Thoracic aorta (tissue), 2 donors: ENCODE measurements around the gene NPAS1. TPM values are rescaled to one million over a fixed set of nuclear protein-coding genes. Genes with fewer than 3 reads are reported as not detected.
A peak's percentile ranks its signal among the peaks of the same experiment; 100 is the strongest.
"Not testable (repeated sequence)": the region's sequence is repeated elsewhere in the genome, so short reads cannot be mapped to it uniquely, and the experiment has no call there.

Experiments used
- ATAC-seq: fragments of 150-250 bp; one replicate; pipeline ENCODE4 v1.8.0; 2017; ENCODE audit warnings: low read depth; ENCODE audit not compliant: insufficient number of reproducible peaks, low FRiP score
- DNase-seq: peaks from one replicate; pipeline ENCODE4 v3.0.0-alpha.2; 2020; ENCODE audit warnings: low spot score
- H3K27ac ChIP-seq, 2 donors: fragments of 200-600 bp; sonication (generic); 1 replicate in 1 of 2; 2 replicates in 1 of 2; pipeline ENCODE4 v1.5.1; 2016; ENCODE audit warnings: mild to moderate bottlenecking in 2 of 2, moderate library complexity in 2 of 2
- H3K27me3 ChIP-seq: fragments of 200-600 bp; sonication (generic); replicated peaks from 2 replicates; pipeline ENCODE4 v1.6.0; 2016; ENCODE audit warnings: mild to moderate bottlenecking; ENCODE audit not compliant: insufficient read depth
- H3K36me3 ChIP-seq: fragments of 200-600 bp; sonication (generic); one replicate; pipeline ENCODE4 v1.5.1; 2016
- H3K4me1 ChIP-seq, 2 donors: fragments of 200-600 bp; sonication (generic); 1 replicate in 1 of 2; 2 replicates in 1 of 2; pipeline versions ENCODE4 v1.5.1 to v1.6.0; 2016; ENCODE audit warnings: low read depth in 2 of 2, mild to moderate bottlenecking in 1 of 2; ENCODE audit not compliant: control insufficient read depth in 1 of 2
- H3K4me3 ChIP-seq: fragments of 200-600 bp; sonication (generic); 2 replicates; pipeline ENCODE4 v1.5.1; 2016; ENCODE audit warnings: mild to moderate bottlenecking
- H3K9me3 ChIP-seq: fragments of 200-600 bp; sonication (generic); 2 replicates; pipeline ENCODE4 v1.5.1; 2016
- CTCF ChIP-seq: fragments of 200-600 bp; sonication (generic); IDR thresholded peaks from one replicate; pipeline ENCODE4 v1.5.1; 2019; ENCODE audit warnings: antibody characterized with exemption
- total RNA-seq, 2 donors: library from RNA; depleted of rRNA; stranded (reverse); fragments of >200 nt; gene quantifications; one replicate each; pipeline versions ENCODE4 v1.1.0 to v1.2.3, GENCODE V29; 2016

Gene NPAS1
- total RNA-seq, 2 donors from 2014 or later = 0.68 to 1.3 TPM

DNA sequence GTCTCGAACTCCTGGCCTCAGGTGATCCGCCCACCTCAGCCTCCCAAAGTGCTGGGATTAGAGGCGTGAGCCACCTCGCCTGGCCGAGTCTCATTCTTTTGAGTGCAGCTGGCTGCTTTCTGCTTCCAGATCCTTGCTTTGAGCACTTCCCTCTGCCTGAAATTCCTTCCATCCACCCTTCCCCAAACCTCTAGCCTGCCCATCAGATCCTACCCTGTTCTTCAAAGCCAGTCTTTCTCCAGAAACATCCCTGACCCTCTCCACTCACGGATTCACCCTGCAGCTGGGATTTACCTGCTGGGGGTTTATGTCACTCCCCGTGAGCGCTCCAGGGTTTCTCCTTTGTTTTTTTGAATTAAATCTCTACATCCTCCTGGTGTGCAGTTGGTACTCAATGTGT is 13.1 kb upstream of the NPAS1 start:
- peaks cover 0 to 6% of the 10 kb centered on the region in 2 donors for H3K4me1 ChIP-seq
- DNase-seq (no peak), ATAC-seq (no peak)
- no peak overlapping the region for H3K27ac ChIP-seq
- H3K27me3 ChIP-seq = no peaks in the 10 kb centered on the region
- no peak overlapping the region for H3K4me3 ChIP-seq
- TF ChIP-seq CTCF = no peak
- no peaks in the 10 kb centered on the region for H3K36me3 ChIP-seq
- H3K9me3 ChIP-seq = no peaks in the 10 kb centered on the region

GRCh38 chr19:47010549-47010948 is 9.1 kb upstream of the NPAS1 start:
- not testable (repeated sequence) for H3K9me3 ChIP-seq, H3K4me1 ChIP-seq, DNase-seq, H3K27me3 ChIP-seq, H3K4me3 ChIP-seq, H3K27ac ChIP-seq, ATAC-seq, H3K36me3 ChIP-seq

DNA sequence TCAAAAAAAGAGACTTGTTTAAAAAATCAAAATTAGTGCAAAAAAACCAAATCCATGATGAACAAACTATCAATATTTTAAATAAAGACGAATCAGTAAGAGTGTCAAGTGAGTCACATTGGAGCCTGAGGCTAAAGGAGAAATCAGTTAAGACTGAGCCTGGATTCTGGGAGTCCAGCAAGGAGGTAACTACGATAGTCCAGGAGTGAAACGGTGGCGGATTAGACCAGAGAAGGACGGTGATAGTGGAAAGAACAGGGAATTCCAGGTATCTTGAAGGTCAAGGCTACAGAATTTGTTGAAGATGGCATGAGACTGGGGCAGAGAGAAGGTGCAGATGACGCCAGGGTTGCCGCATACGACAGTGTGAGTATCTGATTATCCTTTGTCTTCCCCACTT is 7.0 kb upstream of the NPAS1 start:
- no peak for ATAC-seq

GRCh38 chr19:47013041-47013517 is 6.6 kb upstream of the NPAS1 start:
- DNase-seq = no peak
- Histone ChIP-seq H3K27me3 (no peaks in the 10 kb centered on the region), H3K36me3 (no peaks in the 10 kb centered on the region), H3K4me1 (peaks cover 0 to 3% of the 10 kb centered on the region in 2 donors), H3K9me3 (no peaks in the 10 kb centered on the region), H3K4me3 (no peak overlapping the region), H3K27ac (no peak overlapping the region)
- TF ChIP-seq CTCF = peak; percentile 99
- ATAC-seq = peak; percentile 74

More for the DNA sequence above, 7.0 kb upstream of the NPAS1 start:
- TF ChIP-seq CTCF = no peak
- H3K36me3 ChIP-seq = no peaks in the 10 kb centered on the region
- DNase-seq = no peak
- no peaks in the 10 kb centered on the region for H3K9me3 ChIP-seq
- no peak overlapping the region for H3K27ac ChIP-seq
- no peaks in the 10 kb centered on the region for H3K27me3 ChIP-seq
- peaks cover 0 to 3% of the 10 kb centered on the region in 2 donors for H3K4me1 ChIP-seq
- H3K4me3 ChIP-seq = no peak overlapping the region

- TF ChIP-seq CTCF = no peak
- Histone ChIP-seq H3K9me3 (no peaks in the 10 kb centered on the region), H3K4me1 (peaks cover 22 to 24% of the 10 kb centered on the region in 2 donors), H3K36me3 (no peaks in the 10 kb centered on the region), H3K4me3 (no peak overlapping the region), H3K27ac (no peak overlapping the region), H3K27me3 (peaks cover 13% of the 10 kb centered on the region)
- no peak for ATAC-seq
- DNase-seq = no peak
These were observed 714 bp upstream of the NPAS1 start for GRCh38 chr19:47018923-47019322.
